H1 (cell line): ENCODE measurements around the gene DMXL1. TPM values are rescaled to one million over a fixed set of nuclear protein-coding genes. Genes with fewer than 3 reads are reported as not detected.

Experiments used
- CTCF ChIA-PET: fragments of 300-600 bp; sonication (Branson Sonifier 250); formaldehyde crosslinking; loops from one replicate; lab custom pipeline; 2021; ENCODE audit not compliant: partially characterized antibody; lab: Charles Lee
- POLR2A ChIA-PET: fragments of 300-600 bp; sonication (Branson Sonifier 250); formaldehyde crosslinking; loops from one replicate; lab custom pipeline; 2021; ENCODE audit warnings: inconsistent platforms; ENCODE audit not compliant: partially characterized antibody; lab: Charles Lee
- DNase-seq, 2 experiments: peaks; one replicate each; pipeline versions ENCODE4 v3.0.0 to v3.0.0-alpha.2; 2010 to 2022; ENCODE audit warnings: low spot score in 2 of 2, low read depth in 1 of 2, mixed read lengths in 1 of 2
- FAIRE-seq: peaks from 2 replicates; lab custom pipeline; 2011; peaks lifted over from hg19 to GRCh38; lab: Jason Lieb, UNC
- H2AFZ ChIP-seq: 2 replicates; pipeline ENCODE4 v1.8.1; 2012; ENCODE audit warnings: low read length, inconsistent platforms
- H2AK5ac ChIP-seq: 2 replicates; pipeline ENCODE4 v1.6.1; 2013; ENCODE audit warnings: low read depth, low read length
- H2BK120ac ChIP-seq: replicated peaks from 2 replicates; pipeline ENCODE3; 2013; ENCODE audit warnings: low read depth, low read length, inconsistent platforms
- H2BK12ac ChIP-seq: 2 replicates; pipeline ENCODE4 v1.6.1; 2013; ENCODE audit warnings: low read depth, low read length
- H2BK15ac ChIP-seq: 2 replicates; pipeline ENCODE4 v1.6.1; 2013; ENCODE audit warnings: low read length
- H2BK20ac ChIP-seq: 2 replicates; pipeline ENCODE4 v1.6.1; 2013; ENCODE audit warnings: low read length
- H2BK5ac ChIP-seq: 2 replicates; pipeline ENCODE4 v1.6.1; 2013; ENCODE audit warnings: low read depth, low read length
- H3K14ac ChIP-seq: 2 replicates; pipeline ENCODE4 v1.6.1; 2013; ENCODE audit warnings: inconsistent platforms; ENCODE audit not compliant: insufficient read length
- H3K18ac ChIP-seq: 2 replicates; pipeline ENCODE4 v1.6.1; 2013; ENCODE audit warnings: low read length; ENCODE audit errors: extremely low read depth
- H3K23ac ChIP-seq: 2 replicates; pipeline ENCODE4 v1.6.1; 2013; ENCODE audit warnings: inconsistent platforms; ENCODE audit not compliant: insufficient read length
- H3K23me2 ChIP-seq: 2 replicates; pipeline ENCODE4 v1.6.1; 2013; ENCODE audit warnings: low read depth, low read length
- H3K27ac ChIP-seq: 2 replicates; pipeline ENCODE4 v1.6.1; 2011; ENCODE audit warnings: low read depth, low read length, inconsistent platforms
- H3K27me3 ChIP-seq, 4 experiments: replicated peaks in 1 of 4; 1 replicate in 1 of 4; 2 replicates in 3 of 4; pipeline versions ENCODE4 v1.6.1 to v1.8.1; 2011 to 2013; ENCODE audit warnings: low read length in 3 of 4, mild to moderate bottlenecking in 3 of 4, inconsistent platforms in 2 of 4, mixed read lengths in 2 of 4, moderate library complexity in 1 of 4; ENCODE audit not compliant: control insufficient read depth in 3 of 4, insufficient read depth in 3 of 4; ENCODE audit errors: extremely low read depth in 1 of 4
- H3K36me3 ChIP-seq, 4 experiments: 2 replicates each; pipeline versions ENCODE4 v1.6.1 to v1.8.1; 2011 to 2013; ENCODE audit warnings: mild to moderate bottlenecking in 4 of 4, low read length in 3 of 4, moderate library complexity in 2 of 4, control low read depth in 1 of 4, inconsistent platforms in 1 of 4; ENCODE audit not compliant: insufficient read depth in 4 of 4, control insufficient read depth in 2 of 4
- H3K4ac ChIP-seq: replicated peaks from 2 replicates; pipeline ENCODE3; 2013; ENCODE audit warnings: low read length, low read depth, mixed read lengths, inconsistent platforms; ENCODE audit not compliant: insufficient read length
- H3K4me1 ChIP-seq, 4 experiments: replicated peaks in 1 of 4; 1 replicate in 1 of 4; 2 replicates in 3 of 4; pipeline versions ENCODE4 v1.6.1 to v1.8.1; 2011 to 2013; ENCODE audit warnings: low read length in 3 of 4, inconsistent platforms in 2 of 4, mixed read lengths in 1 of 4; ENCODE audit not compliant: insufficient read depth in 4 of 4, control insufficient read depth in 3 of 4
- H3K4me2 ChIP-seq, 2 experiments: 2 replicates each; pipeline versions ENCODE4 v1.6.1 to v1.8.1; 2011 to 2013; ENCODE audit warnings: low read depth in 2 of 2, low read length in 2 of 2, control low read depth in 1 of 2, inconsistent platforms in 1 of 2, mild to moderate bottlenecking in 1 of 2; ENCODE audit not compliant: insufficient read depth in 1 of 2
- H3K4me3 ChIP-seq, 4 experiments: fragments of 200-600, 300-600 bp in 1 of 4; sonication (generic), shearing (Covaris generic), sonication (Bioruptor Twin) in 1 of 4; 2 replicates each; pipeline versions ENCODE4 v1.5.1 to v1.8.1; 2011 to 2016; ENCODE audit warnings: low read length in 4 of 4, low read depth in 3 of 4, control low read depth in 2 of 4, inconsistent platforms in 2 of 4, mild to moderate bottlenecking in 2 of 4, mixed read lengths in 1 of 4, moderate library complexity in 1 of 4; ENCODE audit not compliant: insufficient read depth in 2 of 4; ENCODE audit errors: extremely low read depth in 1 of 4
- H3K56ac ChIP-seq: replicated peaks from 2 replicates; pipeline ENCODE3; 2013; ENCODE audit warnings: low read depth, mild to moderate bottlenecking, mixed read lengths, low read length, inconsistent platforms; ENCODE audit not compliant: insufficient read length
- H3K79me1 ChIP-seq: 2 replicates; pipeline ENCODE4 v1.6.1; 2013; ENCODE audit warnings: low read depth, low read length, control low read depth
- H3K79me2 ChIP-seq, 2 experiments: 2 replicates each; pipeline versions ENCODE4 v1.6.1 to v1.8.1; 2012 to 2013; ENCODE audit warnings: low read length in 2 of 2, mild to moderate bottlenecking in 2 of 2, inconsistent platforms in 1 of 2; ENCODE audit not compliant: insufficient read depth in 2 of 2, control insufficient read depth in 1 of 2
- H3K9ac ChIP-seq, 4 experiments: replicated peaks in 1 of 4; 1 replicate in 1 of 4; 2 replicates in 3 of 4; pipeline versions ENCODE4 v1.6.1 to v1.8.1; 2011 to 2013; ENCODE audit warnings: low read depth in 3 of 4, low read length in 3 of 4, control low read depth in 2 of 4, mild to moderate bottlenecking in 2 of 4, moderate library complexity in 2 of 4, inconsistent platforms in 1 of 4; ENCODE audit errors: extremely low read depth in 1 of 4
- H3K9me3 ChIP-seq, 2 experiments: 2 replicates each; pipeline versions ENCODE4 v1.6.1 to v1.8.1; 2012 to 2013; ENCODE audit warnings: mild to moderate bottlenecking in 2 of 2, moderate library complexity in 2 of 2, control low read depth in 1 of 2, inconsistent platforms in 1 of 2, low read depth in 1 of 2, low read length in 1 of 2, mixed read lengths in 1 of 2; ENCODE audit not compliant: insufficient read depth in 2 of 2
- H4K20me1 ChIP-seq, 2 experiments: replicated peaks in 1 of 2; 2 replicates each; pipeline versions ENCODE3 to v1.8.1; 2011 to 2013; ENCODE audit warnings: inconsistent platforms in 2 of 2, low read length in 2 of 2, mild to moderate bottlenecking in 1 of 2; ENCODE audit not compliant: insufficient read depth in 2 of 2, control insufficient read depth in 1 of 2
- H4K5ac ChIP-seq: 2 replicates; pipeline ENCODE4 v1.6.1; 2013; ENCODE audit warnings: low read length, low read depth, mixed read lengths, inconsistent platforms; ENCODE audit not compliant: insufficient read length
- H4K8ac ChIP-seq: 2 replicates; pipeline ENCODE4 v1.8.0; 2013; ENCODE audit warnings: mild to moderate bottlenecking, moderate library complexity, low read length, inconsistent platforms; ENCODE audit not compliant: insufficient read depth; ENCODE audit errors: extremely low read depth
- H4K91ac ChIP-seq: replicated peaks from 2 replicates; pipeline ENCODE3; 2013; ENCODE audit warnings: low read length, mixed read lengths, inconsistent platforms; ENCODE audit not compliant: insufficient read length
- CBX8 ChIP-seq: fragments of 300-800, 300-1000 bp; sonication (generic); IDR thresholded peaks from 2 replicates; pipeline ENCODE4 v1.7.1; 2016; ENCODE audit warnings: low read depth, low read length, borderline replicate concordance
- GTF2F1 ChIP-seq: IDR thresholded peaks from 2 replicates; pipeline ENCODE4 v1.6.1; 2012; ENCODE audit warnings: low read depth, low read length, improper control_type of control experiment, borderline replicate concordance
- POLR2AphosphoS5 ChIP-seq: IDR thresholded peaks from 2 replicates; pipeline ENCODE4 v1.6.1; 2011; ENCODE audit warnings: low read depth, low read length
- SAP30 ChIP-seq: fragments of 300-600 bp; sonication (generic); IDR thresholded peaks from 2 replicates; pipeline ENCODE4 v1.7.1; 2012; ENCODE audit warnings: low read length, moderate library complexity, mild to moderate bottlenecking, inconsistent platforms; ENCODE audit not compliant: insufficient read depth, insufficient replicate concordance
- SRF ChIP-seq: IDR thresholded peaks from 2 replicates; pipeline ENCODE4 v1.6.1; 2011; ENCODE audit warnings: mild to moderate bottlenecking, low read depth, low read length, moderate library complexity
- TEAD4 ChIP-seq: IDR thresholded peaks from 2 replicates; pipeline ENCODE4 v1.6.1; 2012; ENCODE audit warnings: low read depth, low read length, inconsistent platforms, mixed read lengths
- YY1 ChIP-seq: IDR thresholded peaks from 2 replicates; pipeline ENCODE4 v1.6.1; 2011; ENCODE audit warnings: low read depth, mild to moderate bottlenecking, low read length
- ZNF274 ChIP-seq: IDR thresholded peaks from 2 replicates; pipeline ENCODE4 v1.7.0; 2012; ENCODE audit warnings: low read length, borderline replicate concordance; ENCODE audit errors: extremely low read depth
- WGBS, 2 experiments: shearing (Covaris generic) in 1 of 2; methylation state at CpG; one replicate each; pipeline versions ENCODE4 v1.1.6 to v1.1.7; 2013 to 2015; ENCODE audit warnings: low lambda C conversion rate in 2 of 2, mixed read lengths in 2 of 2, inconsistent platforms in 1 of 2, low coverage in 1 of 2, missing lambda C conversion rate in 1 of 2; ENCODE audit not compliant: insufficient replicate concordance in 2 of 2, insufficient coverage in 1 of 2, insufficient read length in 1 of 2; ENCODE audit errors: extremely low coverage in 1 of 2, missing lambda C conversion rate in 1 of 2; 5-methylcytosine and 5-hydroxymethylcytosine counted together
- polyA plus RNA-seq, 7 experiments: library from polyadenylated mRNA; depleted of rRNA in 3 of 7; stranded (reverse) in 5 of 7; unstranded in 2 of 7; fragments of >200 nt in 5 of 7; fragments of 200-250 nt in 2 of 7; gene quantifications; 1 replicate in 5 of 7; 2 replicates in 1 of 7; 4 replicates in 1 of 7; pipeline versions ENCODE4 v1.2.1 to v1.2.3, GENCODE V29; 2011 to 2013; ENCODE audit warnings: missing spikeins in 2 of 7, mixed read lengths in 2 of 7
- total RNA-seq: library from RNA; stranded (reverse); fragmentation: NEBNext Ultra II Directional; extraction: Animal tissue kit (Norgen Biotek cat#: 25700); gene quantifications from 2 replicates; pipeline ENCODE4 v1.2.1, GENCODE V29; 2021

DMXL1 gene
- total and polyA plus RNA-seq, 2 of the 8 experiments (the other 6 are each of a cell fraction or from before 2014, with no cell fraction given) = 10.1 to 43.9 TPM

DNA sequence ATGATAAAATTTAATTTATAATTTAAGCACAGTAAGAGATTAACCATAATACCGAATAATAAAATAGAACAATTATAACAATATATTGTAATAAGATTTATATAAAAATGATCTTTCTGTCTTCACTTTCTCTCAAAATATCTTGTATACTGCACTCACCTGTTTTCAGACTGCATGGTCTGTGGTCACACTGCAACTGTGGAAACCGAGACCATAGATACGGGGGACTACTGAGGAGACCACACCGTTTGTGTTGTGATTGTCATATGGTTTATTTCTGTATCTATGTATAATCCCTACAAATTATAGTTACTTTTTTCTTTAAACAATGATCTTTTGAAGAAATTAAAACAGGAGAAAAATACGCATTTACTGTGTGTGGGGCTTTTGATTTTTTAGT is 206.1 kb downstream of the DMXL1 start:
- Histone ChIP-seq H3K4me3 (no peak overlapping the region), H3K79me1 (peaks cover 6% of the 10 kb centered on the region; the same call in 1 of the 2 replicates), H3K14ac (no peak overlapping the region), H3K9me3 (no peaks in the 10 kb centered on the region), H2BK12ac (no peak overlapping the region), H4K20me1 (peaks cover 0 to 3% of the 10 kb centered on the region in 2 experiments), H2AK5ac (no peak overlapping the region), H3K36me3 (no peaks in the 10 kb centered on the region), H2BK5ac (no peak overlapping the region), H3K4me1 (peaks cover 0 to 2% (median under 1%) of the 10 kb centered on the region in 4 experiments; a peak in 2 of 7 replicates), H3K4ac (no peak overlapping the region), H4K91ac (no peak overlapping the region), H3K27ac (no peak overlapping the region), H3K27me3 (no peaks in the 10 kb centered on the region), H2BK15ac (no peak overlapping the region), H4K5ac (no peak overlapping the region), H3K23ac (no peak overlapping the region), H3K18ac (no peak overlapping the region), H2BK120ac (no peak overlapping the region), H4K8ac (no peak overlapping the region), H3K56ac (no peak overlapping the region), H3K9ac (no peak overlapping the region), H3K79me2 (peaks cover 0 to 5% of the 10 kb centered on the region in 2 experiments; a peak in 1 of 4 replicates), H2BK20ac (no peak overlapping the region), H3K4me2 (no peak overlapping the region), H3K23me2 (no peaks in the 10 kb centered on the region; the same call in 1 of the 2 replicates), H2AFZ (no peak overlapping the region)
- TF ChIP-seq SRF (no peak), YY1 (no peak), CBX8 (no peak), SAP30 (no peak), GTF2F1 (no peak), ZNF274 (no peak), POLR2AphosphoS5 (no peak), TEAD4 (no peak)
- DNase-seq (no peak), FAIRE-seq (no peak)
- ChIA-PET CTCF (interaction anchor here (0.8 to 1.6 kb wide), 2 partner anchors 22 to 135 kb away, joined by 4 to 5 read pairs; no protein-coding TSS in a partner anchor), POLR2A (interaction anchor here (2.2 kb wide), 1 partner anchor 8 kb away, joined by 4 read pairs; no protein-coding TSS in a partner anchor)
- WGBS, 2 experiments = 92% methylated on average over 5 of the region's 5 CpGs; no CpG with 5 or more reads in 1 of the 2 experiments
